ACHN (cell line): ENCODE data around the gene UBR7.
A peak's percentile ranks its signal among the peaks of the same experiment; 100 is the strongest.
"Not testable (repeated sequence)": the region's sequence is repeated elsewhere in the genome, so short reads cannot be mapped to it uniquely, and the experiment has no call there.

Source experiments
- DNase-seq: peaks from one replicate; pipeline ENCODE4 v3.0.0-alpha.2; 2015
- in situ Hi-C: cut with HindIII; loops from 2 replicates; pipeline ENCODE4 v1.10.0; 2017; ENCODE audit warnings: low sequenced_read_pairs, low pct_ligation_motif_present, low pct_unique_long_range_greater_than_20kb

UBR7 gene

GRCh38 chr14:93185349-93185720 lies 21.7 kb upstream of the UBR7 start:
- in situ Hi-C loops, result no loop called here
- DNase-seq, result no peak

DNA sequence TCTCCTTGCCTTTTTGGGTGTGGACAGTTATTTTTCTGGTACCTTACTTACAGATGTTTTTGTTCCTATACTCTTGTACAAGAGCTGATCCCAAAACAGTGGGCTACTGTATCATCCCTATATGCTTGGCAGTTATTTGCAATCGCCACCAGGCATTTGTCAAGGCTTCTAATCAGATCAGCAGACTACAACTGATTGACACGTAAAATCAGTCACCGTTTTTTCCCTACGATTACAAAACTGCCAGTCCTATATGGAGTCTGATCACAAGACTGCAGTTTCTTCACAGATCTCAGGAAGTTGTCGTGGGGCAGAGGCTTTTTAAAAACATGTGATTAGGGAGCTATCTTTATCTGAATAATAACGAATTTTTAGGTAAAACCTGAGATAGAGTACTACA lies 20.6 kb upstream of the UBR7 start:
- DNase-seq, result no peak
- in situ Hi-C loops, result no loop called here

DNA sequence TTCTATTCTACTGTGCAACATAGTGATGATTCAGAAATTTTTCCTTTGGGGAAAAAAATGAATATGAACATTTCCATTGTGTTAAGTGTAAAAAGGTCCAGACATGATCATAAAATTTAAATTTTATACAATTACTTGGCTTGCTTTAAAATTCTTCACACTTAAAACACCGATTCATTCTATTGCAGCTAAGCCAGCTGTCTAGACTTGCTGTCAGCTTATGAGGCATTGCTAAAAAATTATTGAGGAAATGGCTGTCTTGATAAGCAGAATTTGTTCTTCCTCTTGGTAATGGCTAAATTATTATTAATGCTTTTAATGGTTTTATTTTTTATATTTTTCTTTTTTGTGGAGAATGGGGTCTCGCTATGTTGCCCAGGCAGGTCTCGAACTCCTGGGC lies 20.1 kb upstream of the UBR7 start:
- in situ Hi-C loops, result no loop called here
- DNase-seq, result no peak

GRCh38 chr14:93195316-93195999 lies 11.6 kb upstream of the UBR7 start:
- in situ Hi-C loops, result no loop called here
- DNase-seq, result no peak

GRCh38 chr14:93199031-93199430 lies 8.0 kb upstream of the UBR7 start:
- in situ Hi-C loops, result no loop called here
- no peak for DNase-seq

GRCh38 chr14:93200553-93200952 lies 6.5 kb upstream of the UBR7 start:
- no peak for DNase-seq
- in situ Hi-C loops, result no loop called here

DNA sequence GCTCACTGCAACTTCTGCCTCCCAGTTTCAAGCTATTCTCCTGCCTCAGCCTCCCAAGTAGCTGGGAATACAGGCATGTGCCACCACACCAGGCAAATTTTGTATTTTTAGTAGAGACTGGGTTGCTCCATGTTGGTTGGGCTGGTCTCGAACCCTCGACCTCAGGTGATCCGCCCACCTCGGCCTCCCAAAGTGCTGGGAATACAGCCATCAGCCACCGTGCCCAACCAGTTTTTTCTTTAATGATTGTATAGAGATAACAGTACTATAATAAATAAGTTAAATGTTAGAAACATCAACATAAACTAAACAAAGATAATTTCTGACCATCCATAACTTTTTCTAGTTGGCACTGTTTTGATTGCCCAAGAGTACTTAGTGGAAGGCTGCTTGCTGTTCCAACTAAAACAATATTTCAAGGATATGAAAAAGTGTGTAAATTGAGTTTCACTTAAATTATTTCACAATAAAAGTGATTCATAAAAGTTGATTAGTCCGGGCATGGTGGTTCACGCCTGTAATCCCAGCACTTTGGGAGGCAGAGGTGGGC lies 5.8 kb upstream of the UBR7 start:
- in situ Hi-C loops, result no loop called here
- no peak for DNase-seq

GRCh38 chr14:93207468-93208308 lies 632 bp downstream of the UBR7 start:
- DNase-seq, result peak; percentile 59

GRCh38 chr14:93212432-93212831 lies 5.4 kb downstream of the UBR7 start:
- in situ Hi-C loops, result no loop called here
- no peak for DNase-seq

More at GRCh38 chr14:93207468-93208308, 632 bp downstream of the UBR7 start:
- in situ Hi-C loops, result no loop called here

DNA sequence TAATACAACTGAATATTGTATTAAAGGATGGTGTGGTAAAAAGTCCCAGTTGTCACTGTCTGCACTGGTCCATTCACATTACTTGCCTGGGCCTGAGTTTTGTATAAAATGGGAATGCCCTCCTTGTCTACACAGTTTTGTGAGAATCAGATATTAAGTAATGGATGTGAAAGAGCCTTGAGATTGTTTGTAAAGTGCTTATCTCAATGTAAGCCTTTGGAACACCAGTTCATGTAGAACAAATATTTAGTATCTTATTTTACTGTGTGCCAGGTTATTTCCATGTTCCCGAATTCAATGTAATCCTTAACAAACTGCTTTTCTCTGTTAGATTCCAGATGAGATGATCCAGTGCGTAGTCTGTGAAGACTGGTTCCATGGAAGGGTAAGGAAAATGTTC lies 7.5 kb downstream of the UBR7 start:
- in situ Hi-C loops, result no loop called here
- DNase-seq, result no peak

- DNase-seq, result peak; percentile 65
- in situ Hi-C loops, result no loop called here
These were observed 12.2 kb downstream of the UBR7 start for GRCh38 chr14:93219103-93219726.

DNA sequence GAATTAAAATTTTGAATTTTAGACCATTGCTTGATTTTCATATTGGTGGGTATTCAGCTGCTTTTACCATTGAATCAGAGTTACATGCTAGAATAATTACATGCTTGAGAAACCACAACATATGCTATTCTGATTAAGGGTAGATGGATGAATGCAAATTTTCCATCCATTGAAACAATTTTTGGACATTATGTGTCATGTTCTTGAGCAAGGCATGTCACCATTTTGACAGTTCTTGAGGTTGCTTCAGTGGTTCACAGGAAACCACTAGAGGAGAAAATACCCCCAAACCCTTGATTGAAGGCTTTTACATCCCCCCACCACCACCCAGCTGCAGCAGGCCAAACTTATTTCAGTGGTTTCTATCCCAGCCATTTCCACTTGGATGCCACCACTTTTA lies 13.5 kb downstream of the UBR7 start:
- no peak for DNase-seq
- in situ Hi-C loops, result no loop called here

GRCh38 chr14:93223565-93223964 lies 16.5 kb downstream of the UBR7 start:
- in situ Hi-C loops, result no loop called here
- DNase-seq, result no peak

DNA sequence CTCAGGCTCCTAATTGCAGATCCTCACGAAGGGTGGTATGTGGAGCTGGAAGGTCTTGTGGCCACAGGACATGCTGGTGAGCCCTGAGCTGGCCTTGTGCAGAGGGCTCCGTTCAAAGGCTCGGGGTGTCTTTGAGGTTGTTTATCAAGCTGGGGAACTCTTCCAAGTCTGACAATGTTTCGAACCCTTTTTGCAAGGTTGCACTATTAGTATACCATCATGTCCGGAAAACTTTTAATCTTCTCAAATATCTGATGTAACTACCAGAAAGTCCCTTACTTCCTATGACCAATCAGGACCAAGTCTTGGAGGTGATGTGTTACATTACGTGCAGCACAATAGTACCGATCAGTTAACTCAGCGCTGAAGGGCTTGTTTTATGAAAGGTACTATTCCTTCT lies 21.5 kb downstream of the UBR7 start:
- no peak for DNase-seq
- in situ Hi-C loops, result no loop called here

GRCh38 chr14:93230539-93230938 lies 23.5 kb downstream of the UBR7 start:
- no peak for DNase-seq
- in situ Hi-C loops, result no loop called here

DNA sequence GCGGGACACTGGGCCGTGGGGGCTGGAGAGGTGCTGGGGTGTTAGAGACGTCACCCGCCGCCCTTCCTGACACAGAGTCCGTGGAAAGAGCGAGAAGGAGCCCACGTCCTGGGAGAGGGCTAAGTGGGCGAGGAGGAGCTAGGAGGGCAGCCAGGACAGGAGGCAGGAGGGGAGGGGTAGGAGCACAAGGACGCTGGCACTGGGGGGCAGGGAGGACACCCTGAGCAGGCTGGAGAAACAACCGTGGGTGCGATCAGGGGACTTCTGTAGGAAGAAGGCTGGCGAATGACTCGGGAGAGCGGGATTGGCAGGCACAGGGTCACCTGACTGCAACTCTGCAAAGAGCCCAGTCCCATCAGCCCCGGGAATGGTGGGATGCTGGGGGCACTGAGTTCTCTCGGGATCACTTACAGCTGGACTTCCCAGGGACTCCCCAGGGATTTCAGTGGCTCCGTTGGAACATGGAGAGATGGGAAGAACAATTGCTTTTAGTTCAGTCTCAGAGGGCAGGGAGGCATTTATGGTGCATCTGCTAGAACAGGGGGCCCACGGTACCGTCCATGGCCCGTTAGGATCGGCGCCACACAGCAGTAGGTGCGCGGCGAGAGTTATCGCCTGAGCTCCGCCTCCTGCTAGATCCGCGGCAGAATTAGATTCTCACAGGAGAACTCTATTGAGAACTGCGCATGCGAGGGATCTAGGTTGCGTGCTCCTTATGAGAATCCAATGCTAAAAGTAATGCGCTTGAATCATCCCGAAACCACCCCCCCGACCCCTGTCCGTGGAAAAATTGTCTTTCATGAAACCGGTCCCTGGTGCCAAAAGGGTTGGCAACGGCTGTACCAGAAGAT lies 24.3 kb downstream of the UBR7 start:
- in situ Hi-C loops, result no loop called here
- DNase-seq, result peak; percentile 59

- in situ Hi-C loops, result no loop called here
- no peak for DNase-seq
These were observed 25.1 kb downstream of the UBR7 start for GRCh38 chr14:93232159-93232558.

DNA sequence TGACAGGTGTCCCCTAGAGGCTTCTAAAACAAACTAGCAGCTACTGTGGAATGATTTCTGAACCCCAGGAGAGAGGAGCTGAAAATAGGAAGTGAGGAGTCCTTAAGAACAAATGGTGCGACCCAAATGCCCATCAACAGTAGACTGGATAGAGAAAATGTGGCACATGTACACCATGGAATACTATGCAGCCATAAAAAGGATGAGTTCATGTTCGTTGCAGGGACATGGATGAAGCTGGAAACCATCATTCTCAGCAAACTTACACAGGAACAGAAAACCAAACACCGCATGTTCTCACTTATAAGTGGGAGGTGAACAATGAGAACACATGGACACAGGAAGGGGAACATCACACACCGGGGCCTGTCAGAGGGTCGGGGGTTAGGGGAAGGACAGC lies 26.0 kb downstream of the UBR7 start:
- in situ Hi-C loops, result not testable (repeated sequence)

DNA sequence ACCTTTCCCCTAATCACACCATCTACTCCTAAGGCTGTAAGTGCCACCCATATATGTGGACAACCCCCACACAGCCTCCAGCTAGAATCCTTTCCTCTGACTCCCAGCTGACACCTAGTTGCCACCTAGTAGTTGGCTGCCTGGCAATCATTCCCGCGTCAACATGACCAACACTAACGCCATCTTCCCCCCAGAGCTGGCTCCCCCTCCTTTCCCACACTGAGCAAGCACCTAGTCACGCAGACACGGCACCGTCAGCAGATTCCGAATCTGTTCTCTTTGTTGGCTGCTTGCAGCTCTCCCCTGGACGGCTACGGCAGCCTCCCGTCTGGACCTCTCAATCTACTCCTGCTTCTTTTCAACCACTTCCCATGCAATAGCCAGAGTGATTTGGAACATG lies 27.7 kb downstream of the UBR7 start:
- in situ Hi-C loops, result no loop called here
- peak; percentile 29 for DNase-seq

More for the DNA sequence above, 26.0 kb downstream of the UBR7 start:
- not testable (repeated sequence) for DNase-seq
